CD4-positive, alpha-beta T cell (primary cell): ENCODE data around the gene TAT. TPM values are rescaled to one million over a fixed set of nuclear protein-coding genes. Genes with fewer than 3 reads are reported as not detected.

Source experiments
- ATAC-seq: fragments of 200-7000 bp; cut with Tn5 transposase; one replicate; pipeline ENCODE4 v1.10.0; 2022; ENCODE audit warnings: mild to moderate bottlenecking; ENCODE audit not compliant: poor library complexity
- CTCF ChIA-PET: fragments of 350-600 bp; sonication (Branson Sonifier 250); formaldehyde crosslinking; loops from one replicate; lab custom pipeline; 2021; ENCODE audit warnings: antibody characterized with exemption, inconsistent platforms; lab: Charles Lee
- POLR2A ChIA-PET: fragments of 350-600 bp; sonication (Branson Sonifier 250); formaldehyde crosslinking; loops from one replicate; lab custom pipeline; 2021; ENCODE audit warnings: antibody characterized with exemption, inconsistent platforms; lab: Charles Lee
- DNase-seq, 14 experiments: peaks; one replicate each; pipeline ENCODE4 v3.0.0-alpha.2; 2013 to 2020; ENCODE audit warnings: mixed read lengths in 2 of 14
- H3K27ac ChIP-seq, 2 donors: one replicate each; pipeline versions ENCODE4 v1.5.1 to v1.7.0; 2013; ENCODE audit warnings: low read length in 2 of 2, low read depth in 1 of 2, mild to moderate bottlenecking in 1 of 2
- H3K27me3 ChIP-seq, 2 experiments: 1 replicate in 1 of 2; 2 replicates in 1 of 2; pipeline versions ENCODE4 v1.6.1 to v1.7.0; 2013; ENCODE audit warnings: low read length in 2 of 2, control low read depth in 1 of 2, mild to moderate bottlenecking in 1 of 2, moderate library complexity in 1 of 2; ENCODE audit not compliant: insufficient read depth in 2 of 2, control insufficient read depth in 1 of 2
- H3K36me3 ChIP-seq: one replicate; pipeline ENCODE4 v1.6.1; 2013; ENCODE audit warnings: low read length, control low read depth; ENCODE audit not compliant: insufficient read depth
- H3K4me1 ChIP-seq: one replicate; pipeline ENCODE4 v1.6.1; 2013; ENCODE audit warnings: low read length, control low read depth; ENCODE audit not compliant: insufficient read depth
- H3K4me3 ChIP-seq: one replicate; pipeline ENCODE4 v1.5.1; 2013; ENCODE audit warnings: mild to moderate bottlenecking, low read length, moderate library complexity
- H3K9me3 ChIP-seq, 2 experiments: 1 replicate in 1 of 2; 2 replicates in 1 of 2; pipeline versions ENCODE4 v1.6.1 to v1.7.0; 2013; ENCODE audit warnings: low read length in 2 of 2, mild to moderate bottlenecking in 2 of 2, control low read depth in 1 of 2, moderate library complexity in 1 of 2; ENCODE audit not compliant: control insufficient read depth in 1 of 2, insufficient read depth in 1 of 2
- H3K27ac Mint-ChIP-seq: one replicate; pipeline ENCODE4 v1.8.0; 2020; ENCODE audit warnings: mixed read lengths
- H3K27me3 Mint-ChIP-seq: one replicate; pipeline ENCODE4 v1.8.0; 2021; ENCODE audit warnings: mixed read lengths
- H3K36me3 Mint-ChIP-seq: one replicate; pipeline ENCODE4 v1.8.0; 2021; ENCODE audit warnings: low read depth, mixed read lengths
- H3K4me1 Mint-ChIP-seq: one replicate; pipeline ENCODE4 v1.8.0; 2021; ENCODE audit warnings: low read depth, mixed read lengths
- H3K4me3 Mint-ChIP-seq: one replicate; pipeline ENCODE4 v1.8.0; 2020; ENCODE audit warnings: mild to moderate bottlenecking, mixed read lengths
- H3K9me3 Mint-ChIP-seq: one replicate; pipeline ENCODE4 v1.8.0; 2020; ENCODE audit warnings: mixed read lengths
- CTCF ChIP-seq: fragments of 200-600 bp; IDR thresholded peaks from one replicate; pipeline ENCODE4 v1.8.0; 2022; ENCODE audit warnings: antibody characterized with exemption, mild to moderate bottlenecking
- intact Hi-C, 2 experiments: fragments of 100-400 bp; cut with DNase I in 1 of 2; cut with micrococcal nuclease in 1 of 2; formaldehyde crosslinking; loops; one replicate each; pipeline versions ENCODE4 v1.15.1 to v1.9.0; 2023 to 2025; cut with DNase I, micrococcal nuclease
- total RNA-seq, 174 experiments: library from RNA in 2 of 174; stranded (reverse) in 2 of 174; gene quantifications; one replicate each; pipeline ENCODE4 v1.2.3 and lab custom pipeline; 2021 to 2026

TAT gene
- total RNA-seq, 2 experiments from 2014 or later = not detected

GRCh38 chr16:71610936-71611871 lies 34.3 kb upstream of the TAT start:
- H3K36me3 Mint-ChIP-seq = no peaks in the 10 kb centered on the region
- TF ChIP-seq CTCF = peak; percentile 92
- no peak overlapping the region for H3K27ac Mint-ChIP-seq
- Histone ChIP-seq H3K27ac (no peak overlapping the region), H3K9me3 (no peaks in the 10 kb centered on the region), H3K36me3 (no peaks in the 10 kb centered on the region), H3K4me3 (no peak overlapping the region), H3K4me1 (peaks cover 6% of the 10 kb centered on the region), H3K27me3 (peaks cover 4 to 5% of the 10 kb centered on the region in 2 experiments)
- peaks cover 34% of the 10 kb centered on the region for H3K27me3 Mint-ChIP-seq
- no peaks in the 10 kb centered on the region for H3K9me3 Mint-ChIP-seq
- POLR2A ChIA-PET = interaction anchor here (0.8 to 2.0 kb wide), 3 partner anchors 25 to 149 kb away, joined by 3 to 23 read pairs (median 5); partner anchors contain the start of gene ZNF23
- intact Hi-C loops = loop anchor here (1.0 to 2.0 kb wide), 4 partner anchors 46 to 199 kb away; no protein-coding TSS in a partner anchor
- CTCF ChIA-PET = interaction anchor here (0.6 to 3.9 kb wide), 15 partner anchors 9 to 380 kb away, joined by 3 to 65 read pairs (median 4); no protein-coding TSS in a partner anchor
- no peaks in the 10 kb centered on the region for H3K4me1 Mint-ChIP-seq
- H3K4me3 Mint-ChIP-seq = no peak overlapping the region
- DNase-seq (peak; percentile 58 to 86 (median 72)), ATAC-seq (peak; percentile 93)

GRCh38 chr16:71610447-71610846 lies 33.6 kb upstream of the TAT start:
- peaks cover 4 to 5% of the 10 kb centered on the region in 2 experiments for H3K27me3 ChIP-seq
- Mint-ChIP-seq H3K27me3 (peaks cover 27% of the 10 kb centered on the region), H3K36me3 (no peaks in the 10 kb centered on the region), H3K9me3 (no peaks in the 10 kb centered on the region), H3K27ac (no peak overlapping the region), H3K4me3 (no peak overlapping the region), H3K4me1 (no peaks in the 10 kb centered on the region)
- H3K9me3 ChIP-seq = no peaks in the 10 kb centered on the region
- ATAC-seq (no peak), DNase-seq (no peak)
- no peaks in the 10 kb centered on the region for H3K36me3 ChIP-seq
- no peak overlapping the region for H3K27ac ChIP-seq
- peaks cover 6% of the 10 kb centered on the region for H3K4me1 ChIP-seq
- intact Hi-C loops = loop anchor here in 1 of 2 experiments (2.0 kb wide), 1 partner anchor 198 kb away; no protein-coding TSS in a partner anchor
- no peak for TF ChIP-seq CTCF
- H3K4me3 ChIP-seq = no peak overlapping the region
- ChIA-PET POLR2A (interaction anchor here (0.7 to 2.0 kb wide), 3 partner anchors 31 to 149 kb away, joined by 4 to 23 read pairs (median 5); partner anchors contain the start of gene ZNF23), CTCF (interaction anchor here (0.6 to 3.9 kb wide), 14 partner anchors 9 to 198 kb away, joined by 3 to 65 read pairs (median 4); no protein-coding TSS in a partner anchor)

- no peak overlapping the region for H3K27ac Mint-ChIP-seq
- Histone ChIP-seq H3K27ac (no peak overlapping the region), H3K27me3 (peaks cover 4 to 5% of the 10 kb centered on the region in 2 experiments), H3K36me3 (no peaks in the 10 kb centered on the region), H3K9me3 (no peaks in the 10 kb centered on the region), H3K4me3 (no peak overlapping the region), H3K4me1 (peaks cover 6% of the 10 kb centered on the region)
- H3K36me3 Mint-ChIP-seq = no peaks in the 10 kb centered on the region
- no peaks in the 10 kb centered on the region for H3K4me1 Mint-ChIP-seq
- no peak for TF ChIP-seq CTCF
- ATAC-seq = no peak
- no peaks in the 10 kb centered on the region for H3K9me3 Mint-ChIP-seq
- no peak overlapping the region for H3K4me3 Mint-ChIP-seq
- ChIA-PET POLR2A (no interaction called here), CTCF (interaction anchor here (3.9 kb wide), 1 partner anchor 44 kb away, joined by 65 read pairs; no protein-coding TSS in a partner anchor)
- H3K27me3 Mint-ChIP-seq = peaks cover 25% of the 10 kb centered on the region
- DNase-seq = no peak
- intact Hi-C loops = no loop called here
These were observed 32.2 kb upstream of the TAT start for GRCh38 chr16:71609066-71609465.
